ENCODE measurements around the gene KRCC1.

- no peak for TF ChIP-seq CTCF (IDR thresholded peaks at IDR 0.05)
- TF ChIP-seq POLR2AphosphoS5 (IDR thresholded peaks at IDR 0.05) = no peak
Observed at GRCh38 chr2:88085602-88086001, 30.0 kb upstream of the KRCC1 start.
